NCI-H526 (cell line): ENCODE measurements around the gene RGS7.
"Not testable (repeated sequence)": the region's sequence is repeated elsewhere in the genome, so short reads cannot be mapped to it uniquely, and the experiment has no call there.

Experiments used
- DNase-seq, 2 experiments: peaks; one replicate each; lab custom pipeline; 2025; lab: John Stamatoyannopoulos, UW

Gene RGS7

GRCh38 chr1:241212628-241213027 is 144.4 kb downstream of the RGS7 start:
- DNase-seq, result no peak

- no peak for DNase-seq
These were observed 148.1 kb downstream of the RGS7 start for GRCh38 chr1:241208910-241209379.

DNA sequence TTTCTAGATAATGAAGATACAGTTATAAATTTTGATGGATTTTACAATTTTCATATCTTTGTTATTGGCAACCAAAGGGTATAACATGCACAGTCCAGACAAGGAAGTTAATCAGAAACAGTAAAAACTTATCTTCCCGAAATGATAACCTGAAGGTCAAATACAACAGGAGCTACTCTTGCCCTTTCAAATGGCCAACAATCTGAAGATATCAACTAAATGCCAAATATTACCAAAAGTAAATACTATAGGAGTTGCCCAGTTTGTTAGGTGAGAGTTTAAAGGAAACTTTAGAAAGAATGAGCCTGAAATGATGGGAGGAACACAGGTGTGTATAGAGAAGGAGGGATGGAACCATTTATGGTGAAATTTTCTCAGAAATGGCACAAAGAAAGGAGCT is 153.2 kb downstream of the RGS7 start:
- no peak for DNase-seq

DNA sequence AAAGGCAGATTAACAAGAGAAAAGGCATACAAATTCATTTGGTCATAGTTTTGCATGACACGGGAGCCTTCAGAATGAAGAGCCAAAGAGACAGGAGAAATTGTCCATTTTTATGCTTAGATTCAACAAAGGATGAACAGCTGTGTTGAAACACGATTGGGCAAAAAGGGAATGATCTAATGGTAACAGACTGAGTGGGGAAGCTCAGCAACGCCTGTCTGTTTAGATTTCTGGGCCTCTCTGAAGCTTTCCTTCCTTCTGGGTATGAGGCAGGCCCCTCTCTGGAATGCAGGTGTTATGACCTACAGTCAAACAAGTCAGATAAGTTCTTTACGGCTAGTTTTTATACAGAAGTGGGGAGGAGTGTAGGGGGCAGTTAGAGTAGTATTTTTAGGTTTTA is 154.6 kb downstream of the RGS7 start:
- no peak for DNase-seq

DNA sequence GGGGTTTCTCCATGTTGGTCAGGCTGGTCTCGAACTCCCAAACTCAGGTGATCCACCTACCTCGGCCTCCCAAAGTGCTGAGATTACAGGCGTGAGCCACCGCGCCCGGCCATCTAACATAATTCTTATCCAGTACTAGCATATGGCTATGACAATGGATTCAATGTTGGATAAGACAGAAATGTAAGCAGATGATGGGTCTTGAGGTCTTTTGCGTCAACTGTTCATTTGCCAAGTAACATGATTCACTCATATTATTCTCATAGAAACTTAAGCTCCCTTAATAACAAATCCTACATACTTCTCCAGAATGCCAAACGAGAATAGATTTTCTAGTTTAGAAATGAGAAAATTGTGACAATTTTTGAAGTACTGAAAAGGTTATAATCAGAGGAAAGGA is 170.3 kb downstream of the RGS7 start:
- no peak for DNase-seq

DNA sequence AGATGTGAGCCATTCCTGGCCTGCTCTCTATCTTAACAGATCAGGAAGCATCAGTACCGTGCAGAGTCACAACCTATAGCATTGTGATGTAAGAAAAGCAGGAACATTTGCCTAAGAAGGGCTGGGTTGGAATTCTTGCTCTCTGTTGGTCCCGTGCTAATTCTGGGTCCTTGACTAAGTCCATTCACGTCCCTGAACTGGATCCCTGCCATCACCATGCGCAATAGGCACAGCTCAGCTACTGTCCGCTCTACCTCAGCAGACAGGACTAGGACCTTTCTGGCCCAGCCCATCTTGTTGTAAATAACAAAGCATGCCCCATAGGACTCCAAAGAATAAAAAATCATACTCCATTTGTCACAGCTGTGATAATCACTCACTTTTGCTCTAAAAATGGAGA is 175.0 kb downstream of the RGS7 start:
- no peak for DNase-seq

GRCh38 chr1:241181471-241181870 is 175.5 kb downstream of the RGS7 start:
- DNase-seq, result no peak

DNA sequence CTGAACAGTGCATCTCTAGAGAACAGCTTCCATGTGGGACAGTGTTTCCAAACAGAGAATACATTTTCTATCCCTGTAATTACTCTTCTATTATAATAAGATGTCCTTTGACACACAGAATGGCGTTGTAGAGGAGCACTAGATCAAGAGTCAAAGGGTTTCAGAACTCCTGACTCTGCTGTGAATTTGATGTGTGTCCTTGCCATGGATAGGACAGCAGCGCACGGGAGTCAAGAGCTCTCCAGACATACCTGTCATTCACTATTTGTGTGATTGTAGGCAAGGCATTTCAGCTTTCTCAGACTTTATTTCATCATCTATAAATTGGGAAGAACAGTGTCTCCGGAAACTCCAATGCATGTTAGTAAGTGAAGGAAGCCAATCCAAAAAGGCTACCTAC is 176.4 kb downstream of the RGS7 start:
- no peak for DNase-seq

DNA sequence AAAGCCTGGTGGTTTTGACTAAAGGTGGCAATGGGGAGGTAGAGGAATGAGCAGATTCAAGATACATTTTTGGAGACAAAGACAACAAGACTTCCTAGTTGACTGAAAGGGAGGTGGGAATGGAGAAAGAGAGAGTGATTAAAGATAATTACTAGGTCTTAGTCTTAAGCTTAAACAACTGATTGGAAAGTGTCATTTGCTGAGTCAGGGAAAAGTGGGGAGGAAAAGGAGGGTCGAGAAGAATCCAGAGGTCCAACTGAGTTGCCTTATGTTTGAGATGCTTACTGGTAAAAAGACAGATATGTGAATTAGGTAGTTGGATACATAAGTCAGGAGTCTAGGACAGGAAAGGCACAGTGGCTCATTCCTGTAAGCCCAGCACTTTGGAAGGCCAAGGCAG is 179.3 kb downstream of the RGS7 start:
- DNase-seq, result no peak

GRCh38 chr1:241172486-241172885 is 184.5 kb downstream of the RGS7 start:
- no peak for DNase-seq

GRCh38 chr1:241171991-241172390 is 185.0 kb downstream of the RGS7 start:
- no peak for DNase-seq

DNA sequence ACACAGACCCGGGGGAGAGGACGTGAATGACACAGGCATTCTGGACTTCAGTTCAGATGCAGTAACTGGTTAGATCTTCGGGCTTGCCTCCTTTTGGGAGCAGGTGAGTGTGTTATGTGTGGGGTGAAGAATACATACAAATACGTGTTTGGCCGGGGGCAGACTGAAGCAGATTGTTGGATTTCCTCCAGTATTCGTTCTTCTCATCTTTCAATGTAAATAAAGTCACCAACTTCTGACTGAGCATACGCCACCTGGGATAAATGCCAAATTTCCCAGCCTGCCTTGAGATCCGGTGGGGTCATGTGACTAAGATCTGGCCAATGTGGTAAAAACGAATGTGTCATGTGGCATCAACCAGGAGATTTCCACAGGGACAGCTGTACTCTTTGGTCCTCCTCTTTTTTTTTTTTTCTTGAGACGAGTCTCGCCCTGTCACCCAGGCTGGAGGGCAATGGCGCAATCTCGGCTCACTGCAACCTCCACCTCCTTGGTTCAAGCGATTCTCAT is 189.8 kb downstream of the RGS7 start:
- no peak for DNase-seq

GRCh38 chr1:241166625-241167024 is 190.4 kb downstream of the RGS7 start:
- DNase-seq, result no peak

DNA sequence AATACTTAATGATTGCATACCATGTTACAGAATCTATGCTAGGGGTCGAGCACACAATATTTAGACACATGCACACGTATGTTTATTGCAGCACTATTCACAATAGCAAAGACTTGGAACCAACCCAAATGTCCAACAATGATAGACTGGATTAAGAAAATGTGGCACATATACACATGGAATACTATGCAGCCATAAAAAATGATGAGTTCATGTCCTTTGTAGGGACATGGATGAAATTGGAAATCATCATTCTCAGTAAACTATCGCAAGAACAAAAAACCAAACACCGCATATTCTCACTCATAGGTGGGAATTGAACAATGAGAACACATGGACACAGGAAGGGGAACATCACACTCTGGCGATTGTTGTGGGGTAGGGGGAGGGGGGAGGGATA is 191.7 kb downstream of the RGS7 start:
- not testable (repeated sequence) for DNase-seq

GRCh38 chr1:241163363-241163762 is 193.6 kb downstream of the RGS7 start:
- no peak for DNase-seq

GRCh38 chr1:241161188-241161689 is 195.8 kb downstream of the RGS7 start:
- DNase-seq, result no peak

- DNase-seq, result no peak
These were observed 199.6 kb downstream of the RGS7 start for GRCh38 chr1:241157435-241157834.

- no peak for DNase-seq
These were observed 200.6 kb downstream of the RGS7 start for GRCh38 chr1:241156231-241156965.

- DNase-seq, result no peak
These were observed 211.1 kb downstream of the RGS7 start for GRCh38 chr1:241145881-241146280.

GRCh38 chr1:241143765-241144442 is 213.1 kb downstream of the RGS7 start:
- no peak for DNase-seq

- no peak for DNase-seq
These were observed 214.5 kb downstream of the RGS7 start for GRCh38 chr1:241142493-241142892.

- not testable (repeated sequence) for DNase-seq
These were observed 215.4 kb downstream of the RGS7 start for GRCh38 chr1:241141646-241142045.

DNA sequence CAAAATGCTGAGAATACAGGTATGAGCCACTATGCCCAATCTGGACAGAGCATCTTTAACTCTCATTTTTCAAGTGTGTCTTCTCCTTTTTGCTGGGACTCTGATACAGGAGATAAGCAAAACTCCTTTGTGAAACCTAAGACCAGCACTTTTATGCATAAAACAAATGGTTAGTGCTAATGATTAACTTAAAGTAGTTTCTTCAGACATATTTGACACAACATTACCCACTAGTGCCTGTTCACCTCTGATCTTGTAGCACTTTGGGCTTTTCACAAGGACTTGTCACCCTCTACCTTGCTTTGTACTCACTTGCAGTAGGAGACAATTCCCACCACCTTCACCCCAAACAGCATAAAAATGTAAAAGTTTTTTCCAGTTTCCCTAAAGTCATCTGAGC is 216.3 kb downstream of the RGS7 start:
- no peak for DNase-seq
